Measurements from ENCODE around the gene ANKRD10.

DNA sequence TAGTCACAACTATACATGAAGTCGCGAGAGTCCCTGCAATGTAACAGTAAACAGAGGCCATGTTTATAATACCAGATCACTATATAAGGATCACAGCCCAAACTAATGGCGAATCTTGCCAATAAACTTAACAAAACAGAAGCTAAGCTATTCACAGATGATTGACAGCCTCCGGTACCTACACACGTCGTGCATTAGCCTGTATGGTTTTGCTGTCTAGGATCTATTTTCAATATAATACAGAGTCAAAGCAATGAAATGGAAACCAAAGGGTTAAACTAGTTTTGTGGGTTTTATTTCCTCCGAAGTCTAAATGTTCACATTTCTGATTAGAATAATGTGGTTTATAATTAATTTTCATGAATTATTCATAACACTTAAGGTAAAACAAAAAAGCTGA is 10.1 kb downstream of the ANKRD10 start:
- TF ChIP-seq GATA2 (IDR thresholded peaks at IDR 0.05; ENCODE audit: low read depth, low read length) = no peak
- TF ChIP-seq GATA3 (IDR thresholded peaks at IDR 0.05; ENCODE audit: low read depth, low read length) = no peak

Measured in SH-SY5Y (cell line).